Measurements from ENCODE around the gene CDH23. TPM values are rescaled to one million over a fixed set of nuclear protein-coding genes. Genes with fewer than 3 reads are reported as not detected.
A peak's percentile ranks its signal among the peaks of the same experiment; 100 is the strongest.

CDH23 gene
- total RNA-seq, 1 experiment from 2014 or later, result 0.34 TPM

DNA sequence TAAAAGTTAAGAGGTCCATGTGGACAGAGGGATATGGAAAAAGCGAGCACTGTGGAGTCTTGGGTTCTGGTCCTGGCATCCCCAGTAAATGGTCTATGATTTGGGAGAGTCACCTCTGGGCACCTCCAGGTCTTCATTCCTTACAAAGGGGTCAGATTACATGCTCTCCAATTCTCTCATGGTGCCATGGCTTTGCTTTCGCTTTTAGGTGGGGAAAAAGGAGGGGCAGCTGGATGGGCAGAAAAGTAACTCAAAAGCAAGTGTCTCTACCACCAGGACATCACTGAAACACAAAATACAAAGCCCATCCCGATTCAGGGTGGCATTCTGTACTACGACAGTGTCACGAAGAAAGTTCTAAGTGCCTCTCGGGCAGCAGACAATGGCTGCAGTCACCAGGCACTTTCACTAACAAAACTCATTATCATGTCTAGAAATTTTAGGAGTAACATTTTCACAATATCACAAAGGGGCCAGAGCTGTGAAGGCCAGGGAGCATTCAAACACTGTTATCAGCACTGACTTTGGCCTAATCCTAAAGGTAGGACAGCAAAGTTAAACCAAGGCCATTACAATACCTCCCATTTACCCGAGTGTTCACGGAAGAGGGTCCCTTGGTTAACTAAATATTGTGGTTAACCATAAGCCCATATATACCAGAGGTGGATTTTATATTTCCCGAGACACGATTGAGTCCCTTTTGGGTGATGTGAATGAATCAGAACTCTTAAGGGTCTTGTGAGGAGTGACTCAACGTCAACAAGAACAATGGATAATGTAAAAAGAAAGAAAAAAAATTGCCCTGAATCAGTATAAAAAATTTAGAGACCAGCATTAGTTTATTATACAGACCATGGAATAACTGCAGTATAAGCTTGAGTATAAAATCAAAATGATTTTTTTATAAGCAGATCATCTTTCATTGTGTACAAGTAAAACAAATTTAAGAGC lies 451.9 kb downstream of the CDH23 start:
- Mint-ChIP-seq H3K9me3 (ENCODE audit: unreplicated experiment) (no peaks in the 10 kb centered on the region), H3K27ac (ENCODE audit: unreplicated experiment) (peak overlapping the region; percentile 16), H3K36me3 (ENCODE audit: insufficient read depth, unreplicated experiment) (peaks cover 31% of the 10 kb centered on the region), H3K4me1 (ENCODE audit: low read depth, unreplicated experiment) (peaks cover 35% of the 10 kb centered on the region), H3K27me3 (ENCODE audit: insufficient read depth, unreplicated experiment) (no peaks in the 10 kb centered on the region), H3K4me3 (ENCODE audit: unreplicated experiment) (peak overlapping the region; percentile 92)
- H3K4me3 ChIP-seq (ENCODE audit: low read depth, low read length), result no peak overlapping the region
- ChIA-PET CTCF (interaction anchor here (0.8 to 1.4 kb wide), 3 partner anchors 11 to 321 kb away, joined by 3 to 14 read pairs (median 3); no protein-coding TSS in a partner anchor), POLR2A (no interaction called here)
- TF ChIP-seq CTCF (IDR thresholded peaks at IDR 0.05; ENCODE audit: insufficient read depth in 1 of 2, low read depth in 1 of 2, low read length in 1 of 2, severe bottlenecking in 1 of 2, unreplicated experiment in 1 of 2), result no peak
- peaks cover 3% of the 10 kb centered on the region; the same call in 1 of the 2 replicates for H3K36me3 ChIP-seq (ENCODE audit: control insufficient read depth, insufficient read depth, low read length)
- H3K9me3 ChIP-seq, result no peaks in the 10 kb centered on the region
- BruUV-seq (replicated peaks), result no TSS peak
- peaks cover 36% of the 10 kb centered on the region for H3K4me1 ChIP-seq
- DNase-seq, result no peak
- intact Hi-C loops (cut with micrococcal nuclease; ENCODE audit: unreplicated experiment), result no loop called here
- H3K27me3 ChIP-seq (replicated peaks; ENCODE audit: control insufficient read depth, insufficient read depth, low read length), result no peaks in the 10 kb centered on the region

DNA sequence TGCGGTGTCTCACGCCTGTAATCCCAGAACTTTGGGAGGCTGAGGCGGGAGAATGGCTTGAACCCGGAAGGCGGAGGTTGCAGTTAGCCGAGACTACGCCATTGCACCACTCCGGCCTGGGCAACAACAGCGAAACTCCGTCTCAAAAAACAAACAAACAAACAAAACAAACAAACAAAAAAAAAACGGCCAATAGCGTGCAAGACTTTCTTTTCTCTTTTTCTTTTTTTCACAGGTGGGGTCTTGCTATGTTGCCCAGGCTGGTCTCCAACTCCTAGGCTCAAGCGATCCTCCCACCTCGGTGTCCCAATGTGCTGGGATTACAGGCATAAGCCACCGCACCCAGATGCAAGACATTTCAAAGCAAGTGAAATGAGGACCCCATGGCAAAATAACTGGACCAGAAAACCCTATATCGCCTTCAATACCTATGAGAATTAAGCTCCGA lies 452.8 kb downstream of the CDH23 start:
- DNase-seq, result no peak
- Histone ChIP-seq H3K4me3 (ENCODE audit: low read depth, low read length) (peak overlapping the region; percentile 75), H3K9me3 (no peaks in the 10 kb centered on the region), H3K27me3 (replicated peaks; ENCODE audit: control insufficient read depth, insufficient read depth, low read length) (no peaks in the 10 kb centered on the region), H3K4me1 (peaks cover 31% of the 10 kb centered on the region), H3K36me3 (ENCODE audit: control insufficient read depth, insufficient read depth, low read length) (peaks cover 3% of the 10 kb centered on the region; the same call in 1 of the 2 replicates)
- ChIA-PET CTCF (interaction anchor here (0.7 to 2.4 kb wide), 5 partner anchors 12 to 322 kb away, joined by 3 to 29 read pairs (median 3); no protein-coding TSS in a partner anchor), POLR2A (interaction anchor here (2.6 kb wide), 1 partner anchor 9 kb away, joined by 29 read pairs; no protein-coding TSS in a partner anchor)
- H3K4me1 Mint-ChIP-seq (ENCODE audit: low read depth, unreplicated experiment), result peaks cover 33% of the 10 kb centered on the region
- peak overlapping the region; percentile 90 for H3K27ac Mint-ChIP-seq (ENCODE audit: unreplicated experiment)
- H3K36me3 Mint-ChIP-seq (ENCODE audit: insufficient read depth, unreplicated experiment), result peaks cover 31% of the 10 kb centered on the region
- no peaks in the 10 kb centered on the region for H3K27me3 Mint-ChIP-seq (ENCODE audit: insufficient read depth, unreplicated experiment)
- intact Hi-C loops (cut with micrococcal nuclease; ENCODE audit: unreplicated experiment), result no loop called here
- no peak for TF ChIP-seq CTCF (IDR thresholded peaks at IDR 0.05; ENCODE audit: insufficient read depth in 1 of 2, low read depth in 1 of 2, low read length in 1 of 2, severe bottlenecking in 1 of 2, unreplicated experiment in 1 of 2)
- peak overlapping the region; percentile 92 for H3K4me3 Mint-ChIP-seq (ENCODE audit: unreplicated experiment)
- no TSS peak for BruUV-seq (replicated peaks)
- H3K9me3 Mint-ChIP-seq (ENCODE audit: unreplicated experiment), result no peaks in the 10 kb centered on the region

GRCh38 chr10:71850021-71850742 lies 453.5 kb downstream of the CDH23 start:
- no peak for TF ChIP-seq CTCF (IDR thresholded peaks at IDR 0.05; ENCODE audit: insufficient read depth in 1 of 2, low read depth in 1 of 2, low read length in 1 of 2, severe bottlenecking in 1 of 2, unreplicated experiment in 1 of 2)
- Mint-ChIP-seq H3K27me3 (ENCODE audit: insufficient read depth, unreplicated experiment) (no peaks in the 10 kb centered on the region), H3K4me3 (ENCODE audit: unreplicated experiment) (peak overlapping the region; percentile 92), H3K36me3 (ENCODE audit: insufficient read depth, unreplicated experiment) (peaks cover 31% of the 10 kb centered on the region), H3K9me3 (ENCODE audit: unreplicated experiment) (no peaks in the 10 kb centered on the region), H3K4me1 (ENCODE audit: low read depth, unreplicated experiment) (peaks cover 33% of the 10 kb centered on the region), H3K27ac (ENCODE audit: unreplicated experiment) (peak overlapping the region; percentile 90)
- Histone ChIP-seq H3K36me3 (ENCODE audit: control insufficient read depth, insufficient read depth, low read length) (peaks cover 3% of the 10 kb centered on the region; the same call in 1 of the 2 replicates), H3K4me3 (ENCODE audit: low read depth, low read length) (peak overlapping the region; percentile 75), H3K27me3 (replicated peaks; ENCODE audit: control insufficient read depth, insufficient read depth, low read length) (no peaks in the 10 kb centered on the region), H3K4me1 (peaks cover 26% of the 10 kb centered on the region), H3K9me3 (no peaks in the 10 kb centered on the region)
- BruUV-seq (replicated peaks), result TSS peak; percentile 49
- ChIA-PET CTCF (interaction anchor here (0.6 to 2.4 kb wide), 7 partner anchors 13 to 196 kb away, joined by 3 to 29 read pairs (median 3); no protein-coding TSS in a partner anchor), POLR2A (interaction anchor here (0.8 to 2.6 kb wide), 6 partner anchors 10 to 447 kb away, joined by 3 to 29 read pairs (median 6); no protein-coding TSS in a partner anchor)
- no peak for DNase-seq
- intact Hi-C loops (cut with micrococcal nuclease; ENCODE audit: unreplicated experiment), result loop anchor here (1.0 kb wide), 1 partner anchor 10 kb away; no protein-coding TSS in a partner anchor

Data from Caco-2 (cell line).